GM12892 (cell line): ENCODE data around the gene NDFIP2.

Source experiments
- POLR2A ChIP-seq: IDR thresholded peaks from 2 replicates; pipeline ENCODE4 v1.6.1; 2011; ENCODE audit warnings: low read depth, low read length, control low read depth
- POLR2AphosphoS5 ChIP-seq: IDR thresholded peaks from 2 replicates; pipeline ENCODE4 v1.6.1; 2011; ENCODE audit warnings: low read depth, low read length, control low read depth
- TAF1 ChIP-seq: IDR thresholded peaks from 2 replicates; pipeline ENCODE4 v1.6.1; 2011; ENCODE audit warnings: low read depth, mild to moderate bottlenecking, control low read depth, low read length, borderline replicate concordance

GRCh38 chr13:79591493-79591892 is 110.5 kb downstream of the NDFIP2 start:
- TF ChIP-seq POLR2AphosphoS5 (no peak), POLR2A (no peak), TAF1 (no peak)
